Hindlimb muscle (tissue), 1 donor: ENCODE data around the gene COX19. TPM values are rescaled to one million over a fixed set of nuclear protein-coding genes. Genes with fewer than 3 reads are reported as not detected.
"Not testable (repeated sequence)": the region's sequence is repeated elsewhere in the genome, so short reads cannot be mapped to it uniquely, and the experiment has no call there.

Source experiments
- DNase-seq: peaks from one replicate; pipeline ENCODE4 v3.0.0-alpha.2; 2013
- polyA plus RNA-seq: library from polyadenylated mRNA; unstranded; fragments of 120-200 nt; gene quantifications from one replicate; pipeline ENCODE4 v1.2.1, GENCODE V29; 2013; ENCODE audit not compliant: insufficient read length

COX19 gene
- polyA plus RNA-seq, 1 donor: 13.1 TPM

DNA sequence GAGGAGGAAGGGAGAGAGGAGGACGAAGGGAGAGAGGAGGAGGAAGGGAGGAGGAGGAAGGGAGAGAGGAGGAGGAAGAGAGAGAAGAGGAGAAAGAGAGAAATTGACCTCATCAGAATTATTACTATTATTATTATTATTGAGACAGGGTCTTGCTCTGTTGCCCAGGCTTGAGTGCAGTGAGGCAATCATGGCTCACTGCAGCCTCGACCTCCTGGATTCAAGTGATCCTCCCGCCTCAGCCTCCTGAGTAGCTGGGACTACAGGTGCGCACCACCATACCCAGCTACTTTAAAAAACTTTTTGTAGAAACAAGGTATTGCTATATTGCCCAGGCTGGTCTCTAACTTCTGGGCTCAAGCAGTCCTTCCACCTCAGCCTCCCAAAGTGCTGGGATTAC lies 31.6 kb downstream of the COX19 start:
- DNase-seq: not testable (repeated sequence)

DNA sequence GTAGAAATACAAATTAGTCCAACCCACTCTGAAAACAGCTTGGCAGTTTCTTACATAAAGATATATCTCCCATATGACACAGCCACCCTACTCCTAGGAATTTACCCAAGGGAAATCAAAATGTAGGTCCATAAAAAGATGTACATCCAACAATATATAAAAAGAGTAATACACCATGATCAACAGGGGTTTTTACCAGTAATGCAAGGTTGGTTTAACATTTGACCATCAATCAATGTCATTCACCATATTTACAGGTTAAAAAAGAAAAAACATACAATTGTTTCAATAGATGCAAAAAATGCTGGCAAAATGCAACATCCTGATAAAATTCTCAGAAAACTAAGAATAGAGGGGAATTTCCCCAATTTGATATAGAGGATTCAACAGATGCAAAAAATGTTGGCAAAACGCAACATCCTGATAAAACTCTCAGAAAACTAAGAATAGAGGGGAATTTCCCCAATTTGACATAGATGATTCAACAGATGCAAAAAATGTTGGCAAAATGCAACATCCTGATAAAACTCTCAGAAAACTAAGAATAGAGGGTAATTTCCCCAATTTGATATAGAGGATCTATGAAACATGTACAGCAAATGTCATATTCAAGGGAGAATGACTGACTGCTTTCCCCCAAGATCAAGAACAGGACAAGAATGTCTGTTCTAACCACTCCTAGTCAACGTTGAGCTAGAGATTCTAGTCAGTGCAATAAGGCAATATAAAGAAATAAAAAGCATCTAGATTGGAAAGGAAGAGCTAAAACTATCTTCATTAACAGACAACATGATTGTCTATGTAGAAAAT lies 34.5 kb downstream of the COX19 start:
- no peak for DNase-seq

DNA sequence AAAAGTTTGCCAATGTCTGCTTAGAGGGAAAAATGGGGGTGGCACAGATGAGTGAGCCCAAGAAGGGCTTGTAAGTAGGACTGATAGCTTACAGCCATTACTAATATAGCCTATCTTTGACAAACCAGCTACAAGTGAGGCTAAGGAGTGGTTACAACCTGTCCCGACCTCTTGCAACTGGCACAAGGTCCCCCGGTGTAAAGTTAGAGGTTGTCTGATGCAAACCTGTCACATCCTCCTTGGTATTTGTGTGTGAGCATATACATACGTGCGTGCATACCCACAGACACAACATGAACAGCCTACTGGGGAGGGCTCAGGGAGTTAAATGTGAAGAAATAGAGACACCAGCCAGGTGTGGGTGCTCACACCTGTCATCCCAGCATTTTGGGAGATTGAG lies 35.5 kb downstream of the COX19 start:
- DNase-seq: no peak

GRCh38 chr7:938546-939185 lies 36.7 kb downstream of the COX19 start:
- no peak for DNase-seq

GRCh38 chr7:937856-938484 lies 37.4 kb downstream of the COX19 start:
- DNase-seq: no peak

GRCh38 chr7:936386-937054 lies 38.8 kb downstream of the COX19 start:
- DNase-seq: no peak

GRCh38 chr7:935874-936385 lies 39.4 kb downstream of the COX19 start:
- no peak for DNase-seq

- no peak for DNase-seq
Measured at GRCh38 chr7:935164-935873, 40.0 kb downstream of the COX19 start.

DNA sequence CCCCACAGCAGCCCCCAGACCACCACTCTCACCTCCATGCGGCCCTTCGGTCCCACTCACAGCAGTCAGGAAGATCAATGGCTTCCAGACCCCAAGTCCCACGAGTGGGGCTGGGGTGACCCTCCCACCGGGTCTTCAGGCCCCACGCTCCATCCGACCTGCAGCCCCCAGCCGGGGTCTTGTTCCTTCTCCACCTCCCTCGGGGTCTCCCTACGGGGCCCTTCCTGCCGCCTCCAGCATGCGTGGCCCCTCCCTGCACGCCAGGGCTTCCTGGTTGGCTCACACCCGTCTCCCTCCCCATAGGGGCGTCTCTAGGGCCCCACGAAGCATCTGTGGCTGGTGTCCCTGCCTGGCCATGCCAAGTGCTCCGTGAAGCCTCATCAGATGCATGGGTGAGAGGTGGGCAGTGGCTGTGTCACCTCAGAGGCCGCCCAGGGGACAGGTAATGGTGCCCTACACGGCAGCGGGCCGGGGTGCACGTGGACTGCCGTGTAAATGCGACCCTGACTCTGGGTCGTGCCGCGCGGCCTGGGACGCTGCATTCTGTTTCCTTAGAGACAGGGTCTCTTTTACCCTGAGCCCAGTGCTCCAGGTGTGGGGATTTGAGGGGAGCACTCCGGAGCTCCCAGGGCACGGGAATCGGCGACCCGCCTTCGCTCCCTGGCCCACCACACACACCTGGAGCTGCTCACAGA lies 40.7 kb downstream of the COX19 start:
- DNase-seq: no peak

GRCh38 chr7:932651-932975 lies 42.7 kb downstream of the COX19 start:
- no peak for DNase-seq

DNA sequence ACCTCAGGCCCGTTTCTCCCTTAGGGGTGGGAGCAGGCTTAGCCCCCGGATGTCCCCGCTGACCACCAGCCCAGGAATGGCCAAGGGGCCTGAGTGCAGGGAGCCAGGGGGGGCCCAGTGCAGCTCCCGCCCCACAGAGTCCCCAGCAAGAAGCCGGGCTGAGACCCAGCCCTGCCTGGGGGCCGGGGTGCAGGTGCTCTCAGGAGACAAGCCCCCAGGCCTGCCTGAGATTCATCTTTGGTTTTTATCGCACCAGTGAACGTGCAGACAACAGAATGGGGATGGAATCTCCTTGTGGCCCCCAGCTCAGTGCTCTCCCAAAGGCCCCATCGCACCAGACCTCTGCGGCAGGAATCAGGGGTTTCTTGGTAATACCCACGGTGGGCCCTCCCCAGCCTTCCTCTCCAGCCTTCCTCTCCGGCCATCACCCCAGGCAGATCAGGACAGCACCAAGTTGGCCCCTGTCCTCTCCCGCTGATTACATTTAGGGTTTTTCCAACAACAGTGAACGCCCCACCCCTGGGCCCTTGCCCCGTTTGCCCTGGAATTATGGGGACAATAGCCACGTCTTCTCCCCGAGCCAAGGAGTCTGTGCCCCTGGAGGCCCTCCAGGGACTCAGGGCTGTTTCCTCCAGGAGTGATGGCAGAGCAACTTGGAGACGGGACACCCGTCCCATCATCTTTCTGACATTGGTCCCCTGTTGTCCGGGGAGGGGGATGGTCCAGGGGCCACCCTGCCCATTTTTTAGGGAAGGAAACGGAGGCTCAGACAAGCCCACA lies 43.3 kb downstream of the COX19 start:
- no peak for DNase-seq

- DNase-seq: no peak
Measured at GRCh38 chr7:930975-931758, 44.2 kb downstream of the COX19 start.

- no peak for DNase-seq
Measured at GRCh38 chr7:929311-929711, 46.0 kb downstream of the COX19 start.

- DNase-seq: no peak
Measured at GRCh38 chr7:927031-927671, 48.2 kb downstream of the COX19 start.

DNA sequence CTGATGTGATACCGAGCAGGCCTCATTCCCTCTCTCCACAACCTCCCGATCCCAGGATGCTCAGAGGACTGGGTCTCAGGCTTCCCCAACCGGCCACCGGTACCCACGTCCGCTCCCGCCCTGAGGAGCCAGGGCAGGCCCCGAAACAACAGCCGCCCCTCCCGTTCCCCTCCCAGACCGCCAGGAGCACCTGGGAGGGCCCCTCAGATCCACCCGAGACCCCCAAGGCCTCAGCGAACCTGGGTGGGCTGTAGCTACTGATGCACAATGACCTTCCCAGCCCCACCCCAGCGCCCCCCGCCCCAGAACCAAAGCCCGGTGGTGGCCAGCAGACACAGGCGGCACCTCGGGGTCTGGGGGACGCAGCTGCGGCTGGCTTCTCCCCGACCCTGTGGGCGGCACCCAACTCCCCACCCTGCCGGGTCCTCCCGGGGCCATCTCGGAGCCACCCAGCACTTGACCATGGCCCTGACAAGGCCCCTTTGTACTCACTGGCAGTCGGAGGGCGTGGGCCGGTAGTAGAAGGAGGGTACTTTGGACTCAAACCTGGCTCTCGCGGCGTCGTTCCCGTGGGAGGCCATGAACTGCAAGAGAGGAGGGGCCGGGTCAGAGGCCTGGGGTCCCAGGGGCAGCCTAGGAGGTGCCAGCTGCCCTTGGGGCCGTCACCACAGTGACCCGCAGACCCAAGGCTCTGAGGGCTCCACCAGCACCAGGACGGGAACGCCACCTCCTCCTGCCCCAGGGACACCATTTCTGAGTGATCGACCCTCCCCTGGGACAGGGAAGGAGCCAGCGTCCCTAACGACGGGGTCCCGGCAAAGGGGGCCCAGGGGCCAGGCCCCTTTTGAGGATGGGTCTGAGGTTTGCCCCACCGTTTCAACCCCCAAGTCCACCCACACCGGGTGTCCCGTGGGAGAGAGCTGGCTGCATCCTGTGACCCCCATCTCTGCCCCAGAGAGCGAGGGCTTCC lies 49.0 kb downstream of the COX19 start:
- DNase-seq: no peak

DNA sequence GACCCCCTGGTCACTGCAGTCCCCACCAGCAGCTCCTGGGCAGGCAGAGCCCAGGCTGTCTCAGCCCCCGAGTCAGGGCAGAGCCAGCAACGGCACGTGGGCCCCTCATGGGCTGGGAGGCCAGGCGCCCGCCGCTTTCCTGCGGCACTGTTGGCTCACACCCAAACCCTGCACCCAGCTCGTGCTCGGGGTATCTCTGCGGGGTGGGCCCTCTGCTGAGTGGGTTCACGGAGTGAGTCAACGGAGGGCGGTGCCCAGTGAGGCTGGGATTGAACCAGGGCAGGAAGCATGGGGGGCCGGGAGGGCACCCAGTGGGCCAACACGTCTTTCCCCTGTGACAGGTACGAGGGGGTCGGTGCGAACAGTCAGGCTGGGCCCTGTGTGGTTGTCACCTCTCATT lies 49.7 kb downstream of the COX19 start:
- DNase-seq: no peak

GRCh38 chr7:924541-925231 lies 50.7 kb downstream of the COX19 start:
- DNase-seq: no peak

GRCh38 chr7:924042-924441 lies 51.3 kb downstream of the COX19 start:
- DNase-seq: not testable (repeated sequence)
